Measurements from ENCODE around the gene CHN2. TPM values are rescaled to one million over a fixed set of nuclear protein-coding genes. Genes with fewer than 3 reads are reported as not detected.

CHN2 gene
- total RNA-seq, 2 experiments from 2014 or later: 2.1 to 3.5 TPM

GRCh38 chr7:29242265-29242664, 47.7 kb downstream of the CHN2 start:
- H3K27ac Mint-ChIP-seq: no peak overlapping the region
- intact Hi-C loops (cut with DNase I, micrococcal nuclease): no loop called here
- Histone ChIP-seq H3K4me1 (ENCODE audit: insufficient read depth, low read length) (no peaks in the 10 kb centered on the region), H3K27me3 (ENCODE audit: control insufficient read depth in 1 of 2, insufficient read depth in 2 of 2, low read length in 2 of 2) (no peaks in the 10 kb centered on the region), H3K36me3 (ENCODE audit: insufficient read depth, low read length) (no peaks in the 10 kb centered on the region), H3K9me3 (ENCODE audit: control insufficient read depth in 1 of 2, insufficient read depth in 1 of 2, low read length in 2 of 2) (no peaks in the 10 kb centered on the region), H3K4me3 (ENCODE audit: low read length) (no peak overlapping the region), H3K27ac (ENCODE audit: low read depth in 1 of 2, low read length in 2 of 2) (no peak overlapping the region)
- ChIA-PET POLR2A (no interaction called here), CTCF (no interaction called here)
- peaks cover 18% of the 10 kb centered on the region for H3K4me1 Mint-ChIP-seq (ENCODE audit: low read depth)
- ATAC-seq (ENCODE audit: poor library complexity): no peak
- H3K9me3 Mint-ChIP-seq: no peaks in the 10 kb centered on the region
- TF ChIP-seq CTCF (IDR thresholded peaks at IDR 0.05): no peak
- H3K36me3 Mint-ChIP-seq (ENCODE audit: low read depth): no peaks in the 10 kb centered on the region
- no peaks in the 10 kb centered on the region for H3K27me3 Mint-ChIP-seq
- no peak for DNase-seq
- H3K4me3 Mint-ChIP-seq: no peak overlapping the region

GRCh38 chr7:29243910-29244655, 49.5 kb downstream of the CHN2 start:
- H3K27ac ChIP-seq (ENCODE audit: low read depth in 1 of 2, low read length in 2 of 2): no peak overlapping the region
- H3K36me3 ChIP-seq (ENCODE audit: insufficient read depth, low read length): no peaks in the 10 kb centered on the region
- Mint-ChIP-seq H3K27me3 (no peaks in the 10 kb centered on the region), H3K9me3 (no peaks in the 10 kb centered on the region), H3K4me3 (no peak overlapping the region), H3K27ac (peak overlapping the region; percentile 45), H3K4me1 (ENCODE audit: low read depth) (peaks cover 18% of the 10 kb centered on the region), H3K36me3 (ENCODE audit: low read depth) (no peaks in the 10 kb centered on the region)
- DNase-seq (peak in 8 of 14 experiments; percentile 3 to 67 (median 16)), ATAC-seq (ENCODE audit: poor library complexity) (peak; percentile 87)
- H3K9me3 ChIP-seq (ENCODE audit: control insufficient read depth in 1 of 2, insufficient read depth in 1 of 2, low read length in 2 of 2): no peaks in the 10 kb centered on the region
- ChIA-PET POLR2A (no interaction called here), CTCF (no interaction called here)
- H3K27me3 ChIP-seq (ENCODE audit: control insufficient read depth in 1 of 2, insufficient read depth in 2 of 2, low read length in 2 of 2): no peaks in the 10 kb centered on the region
- intact Hi-C loops (cut with DNase I, micrococcal nuclease): no loop called here
- no peaks in the 10 kb centered on the region for H3K4me1 ChIP-seq (ENCODE audit: insufficient read depth, low read length)
- no peak for TF ChIP-seq CTCF (IDR thresholded peaks at IDR 0.05)
- no peak overlapping the region for H3K4me3 ChIP-seq (ENCODE audit: low read length)

- H3K4me3 Mint-ChIP-seq: no peak overlapping the region
- TF ChIP-seq CTCF (IDR thresholded peaks at IDR 0.05): no peak
These were observed 52.8 kb downstream of the CHN2 start for GRCh38 chr7:29247224-29247962.

More at GRCh38 chr7:29247224-29247962, 52.8 kb downstream of the CHN2 start:
- intact Hi-C loops (cut with DNase I, micrococcal nuclease): no loop called here
- no peaks in the 10 kb centered on the region for H3K9me3 Mint-ChIP-seq
- ChIA-PET POLR2A (no interaction called here), CTCF (no interaction called here)
- H3K27ac Mint-ChIP-seq: no peak overlapping the region
- Histone ChIP-seq H3K4me3 (ENCODE audit: low read length) (no peak overlapping the region), H3K27me3 (ENCODE audit: control insufficient read depth in 1 of 2, insufficient read depth in 2 of 2, low read length in 2 of 2) (no peaks in the 10 kb centered on the region), H3K9me3 (ENCODE audit: control insufficient read depth in 1 of 2, insufficient read depth in 1 of 2, low read length in 2 of 2) (no peaks in the 10 kb centered on the region), H3K27ac (ENCODE audit: low read depth in 1 of 2, low read length in 2 of 2) (no peak overlapping the region), H3K36me3 (ENCODE audit: insufficient read depth, low read length) (no peaks in the 10 kb centered on the region), H3K4me1 (ENCODE audit: insufficient read depth, low read length) (no peaks in the 10 kb centered on the region)
- H3K4me1 Mint-ChIP-seq (ENCODE audit: low read depth): peaks cover 18% of the 10 kb centered on the region
- no peaks in the 10 kb centered on the region for H3K36me3 Mint-ChIP-seq (ENCODE audit: low read depth)
- H3K27me3 Mint-ChIP-seq: no peaks in the 10 kb centered on the region
- DNase-seq (no peak), ATAC-seq (ENCODE audit: poor library complexity) (no peak)

All from CD4-positive, alpha-beta T cell (primary cell).